Midbrain (tissue), 1 donor: ENCODE results near the gene PNO1.
"Not testable (repeated sequence)": the region's sequence is repeated elsewhere in the genome, so short reads cannot be mapped to it uniquely, and the experiment has no call there.

Source experiments
- DNase-seq: peaks from one replicate; lab custom pipeline; 2025; lab: John Stamatoyannopoulos, UW

Gene PNO1

DNA sequence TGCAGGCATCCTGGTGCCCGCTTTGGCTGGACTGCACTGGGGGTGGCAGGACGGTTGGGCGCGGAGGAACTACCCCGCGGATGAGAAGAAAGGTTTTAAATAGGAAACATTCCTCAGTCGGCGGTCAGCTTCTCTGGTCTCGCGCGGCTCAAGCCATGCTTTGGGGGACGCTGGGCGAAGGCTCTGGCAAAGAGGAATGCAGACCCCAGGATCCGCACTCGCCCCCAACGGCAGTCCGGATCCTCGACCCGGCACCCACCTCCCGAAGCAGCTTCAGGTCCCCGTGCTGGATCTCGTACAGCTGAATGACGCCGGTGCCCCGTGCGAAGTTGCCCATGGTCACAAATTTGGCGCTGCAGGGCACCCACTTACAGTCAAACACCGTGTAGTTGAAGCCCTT, 686 bp upstream of the PNO1 start:
- no peak for DNase-seq

DNA sequence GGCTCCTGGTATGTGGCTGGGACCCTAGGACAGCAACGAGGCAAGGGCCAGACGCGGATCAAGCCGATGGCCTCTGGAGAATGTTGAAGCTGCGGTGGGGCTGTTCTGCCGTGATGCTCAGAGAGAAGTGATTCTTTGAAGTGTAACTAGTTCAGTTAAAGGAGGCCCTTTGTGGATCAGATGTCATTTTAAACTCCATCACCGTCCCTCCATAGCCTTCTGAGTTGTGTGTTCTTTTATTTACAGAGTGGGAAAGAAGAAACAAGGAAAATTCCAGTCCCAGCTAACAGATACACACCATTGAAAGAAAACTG, 403 bp downstream of the PNO1 start:
- DNase-seq, result no peak

DNA sequence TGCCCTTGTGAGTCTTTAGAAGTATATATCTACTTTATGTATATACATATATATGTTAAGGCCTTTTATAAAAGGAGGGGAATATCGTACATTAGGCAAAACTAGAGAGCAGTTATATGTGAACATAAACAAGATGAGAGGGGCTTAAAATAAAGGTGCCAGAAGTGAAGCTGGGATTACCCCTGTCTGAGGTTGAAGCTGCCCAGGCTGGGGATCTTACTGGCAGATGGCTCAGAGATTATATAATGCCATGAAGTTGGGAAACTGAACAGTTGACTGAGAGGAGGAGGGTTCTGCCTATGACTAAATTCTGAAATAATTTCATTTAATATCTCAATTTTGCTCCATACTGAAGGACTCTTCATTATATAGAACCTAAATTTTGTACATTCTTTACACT, 6.0 kb downstream of the PNO1 start:
- DNase-seq, result no peak

DNA sequence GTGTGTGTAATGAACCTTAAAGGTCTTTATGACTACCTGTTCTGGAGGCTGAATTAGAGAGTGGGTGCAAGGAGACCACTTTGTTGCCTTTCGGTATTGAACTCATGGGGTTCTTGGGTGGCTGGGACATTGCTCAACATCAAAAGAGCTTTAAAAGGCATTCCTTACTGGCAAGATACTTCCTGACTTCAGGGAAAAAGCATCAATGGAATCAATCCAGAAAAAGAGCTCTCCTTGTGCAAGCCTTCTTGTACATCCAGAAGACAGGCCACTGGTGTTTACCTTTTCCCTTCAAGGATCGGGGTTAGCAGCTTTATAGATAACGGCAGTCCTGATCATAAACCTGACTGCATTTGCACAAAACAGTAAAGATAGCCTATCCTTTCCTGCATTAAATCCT, 9.5 kb downstream of the PNO1 start:
- no peak for DNase-seq

GRCh38 chr2:68169308-68169707, 11.6 kb downstream of the PNO1 start:
- no peak for DNase-seq

- DNase-seq, result no peak
These were observed 13.5 kb downstream of the PNO1 start for GRCh38 chr2:68171146-68171545.

- DNase-seq, result no peak
These were observed 14.0 kb downstream of the PNO1 start for GRCh38 chr2:68171684-68172083.

DNA sequence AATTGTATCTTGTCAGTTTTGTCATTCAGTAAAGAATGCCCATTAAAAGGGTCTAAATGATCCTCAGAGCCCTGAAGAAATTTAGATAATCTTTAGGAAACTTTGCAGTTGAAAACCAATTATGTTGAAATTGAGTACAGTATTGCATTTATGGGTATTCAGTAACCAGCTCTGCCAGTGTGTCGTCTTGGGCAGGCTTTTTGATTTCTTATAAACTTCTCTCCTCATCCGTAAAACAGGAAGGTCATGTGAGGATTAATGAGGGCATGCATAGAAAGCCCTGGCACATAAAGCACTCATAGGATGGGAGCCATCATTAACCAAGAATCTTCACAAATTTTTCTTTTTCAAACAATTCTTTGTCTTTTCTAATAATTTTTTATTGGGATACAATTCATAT, 14.8 kb downstream of the PNO1 start:
- DNase-seq, result no peak

GRCh38 chr2:68172990-68173700, 15.5 kb downstream of the PNO1 start:
- DNase-seq, result no peak

GRCh38 chr2:68175210-68175609, 17.5 kb downstream of the PNO1 start:
- DNase-seq, result not testable (repeated sequence)

- no peak for DNase-seq
These were observed 19.0 kb downstream of the PNO1 start for GRCh38 chr2:68176657-68177056.

GRCh38 chr2:68177541-68177940, 19.9 kb downstream of the PNO1 start:
- DNase-seq, result no peak

DNA sequence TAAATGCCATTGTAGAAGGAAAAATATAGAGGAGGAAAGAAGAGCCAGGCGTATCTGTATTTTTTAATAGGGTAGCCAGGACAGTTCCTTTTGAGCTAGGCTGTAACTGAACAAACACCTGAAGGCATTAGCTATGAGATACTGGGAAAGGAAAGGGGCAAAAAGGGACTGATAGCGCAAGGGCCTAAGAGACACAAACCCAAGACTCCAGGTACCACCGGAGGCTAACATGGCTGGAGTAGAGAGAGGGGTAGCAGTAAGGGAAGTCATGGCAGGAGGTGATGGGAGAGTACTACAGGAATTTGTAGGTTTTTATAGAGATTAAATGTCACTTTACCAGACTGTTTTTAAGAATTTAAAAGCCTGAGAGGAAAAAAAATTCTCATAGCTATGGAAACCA, 20.7 kb downstream of the PNO1 start:
- DNase-seq, result no peak

DNA sequence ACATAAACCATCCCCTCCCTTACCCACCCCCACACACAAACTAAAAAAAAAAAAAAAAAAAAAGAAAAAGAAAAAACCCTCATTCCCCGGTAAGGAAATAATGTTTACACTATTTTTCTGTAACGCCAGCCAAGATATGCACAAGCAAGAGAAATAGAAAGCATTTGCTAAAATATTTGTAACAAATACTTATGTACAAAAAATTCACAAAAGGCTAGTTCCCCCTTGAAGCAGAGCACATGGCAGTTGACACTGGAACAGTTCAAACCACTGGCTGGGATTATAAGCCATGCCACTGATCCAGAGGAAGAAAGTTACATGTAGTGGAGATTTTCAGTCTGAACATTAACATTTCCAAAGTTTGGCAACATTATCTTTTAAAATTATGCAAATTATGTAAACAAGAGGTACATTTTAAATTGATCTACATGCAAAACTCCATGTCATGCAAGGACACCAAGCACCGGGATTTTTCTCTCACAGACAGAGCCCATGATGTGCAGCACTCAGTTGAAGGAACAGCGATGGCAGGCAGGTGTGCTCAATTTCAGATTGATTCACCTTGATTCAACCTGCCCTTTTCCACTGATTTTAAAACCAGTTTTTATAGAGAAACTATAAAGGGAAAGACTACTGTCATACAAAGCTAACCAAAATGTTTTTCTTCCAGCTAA, 21.4 kb downstream of the PNO1 start:
- no peak for DNase-seq

DNA sequence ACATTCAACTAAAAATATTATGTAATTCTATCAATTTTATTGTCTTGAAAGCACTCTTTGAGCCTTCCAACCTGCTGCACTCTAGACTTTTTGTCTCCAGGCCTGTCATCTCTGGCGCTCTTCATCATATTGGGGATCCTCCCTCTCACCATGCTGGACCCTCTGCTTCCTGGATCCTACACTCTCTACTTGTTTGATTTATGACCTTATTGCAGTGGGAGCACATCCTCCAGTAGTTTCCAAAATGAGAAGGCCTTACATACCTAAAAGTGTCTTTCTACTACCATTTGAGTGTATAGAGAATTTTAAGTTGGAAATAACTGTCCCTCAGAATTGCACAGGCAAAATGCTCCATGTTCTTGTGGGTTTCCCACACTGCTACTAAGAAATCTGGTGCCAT, 25.2 kb downstream of the PNO1 start:
- no peak for DNase-seq

GRCh38 chr2:68185541-68186164, 28.0 kb downstream of the PNO1 start:
- no peak for DNase-seq

GRCh38 chr2:68187329-68187728, 29.6 kb downstream of the PNO1 start:
- DNase-seq, result no peak

DNA sequence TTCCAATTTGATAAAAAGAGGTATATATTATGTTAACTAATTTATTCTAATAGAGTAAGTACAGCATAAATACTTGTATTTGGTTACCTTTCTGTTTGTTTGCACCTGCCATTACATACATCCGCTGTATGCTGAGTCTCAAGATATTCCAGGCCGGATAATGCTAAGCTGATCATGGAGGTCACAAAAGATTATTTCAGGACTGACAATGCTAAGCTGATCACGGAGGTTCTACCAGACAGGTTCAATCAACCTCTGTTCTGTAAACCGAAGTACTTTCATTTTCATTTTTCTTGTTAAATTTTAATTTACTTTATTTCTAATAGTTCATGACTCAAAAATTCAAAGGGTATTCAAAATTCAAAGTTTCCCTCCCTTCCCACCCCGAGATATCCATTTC, 31.1 kb downstream of the PNO1 start:
- no peak for DNase-seq

DNA sequence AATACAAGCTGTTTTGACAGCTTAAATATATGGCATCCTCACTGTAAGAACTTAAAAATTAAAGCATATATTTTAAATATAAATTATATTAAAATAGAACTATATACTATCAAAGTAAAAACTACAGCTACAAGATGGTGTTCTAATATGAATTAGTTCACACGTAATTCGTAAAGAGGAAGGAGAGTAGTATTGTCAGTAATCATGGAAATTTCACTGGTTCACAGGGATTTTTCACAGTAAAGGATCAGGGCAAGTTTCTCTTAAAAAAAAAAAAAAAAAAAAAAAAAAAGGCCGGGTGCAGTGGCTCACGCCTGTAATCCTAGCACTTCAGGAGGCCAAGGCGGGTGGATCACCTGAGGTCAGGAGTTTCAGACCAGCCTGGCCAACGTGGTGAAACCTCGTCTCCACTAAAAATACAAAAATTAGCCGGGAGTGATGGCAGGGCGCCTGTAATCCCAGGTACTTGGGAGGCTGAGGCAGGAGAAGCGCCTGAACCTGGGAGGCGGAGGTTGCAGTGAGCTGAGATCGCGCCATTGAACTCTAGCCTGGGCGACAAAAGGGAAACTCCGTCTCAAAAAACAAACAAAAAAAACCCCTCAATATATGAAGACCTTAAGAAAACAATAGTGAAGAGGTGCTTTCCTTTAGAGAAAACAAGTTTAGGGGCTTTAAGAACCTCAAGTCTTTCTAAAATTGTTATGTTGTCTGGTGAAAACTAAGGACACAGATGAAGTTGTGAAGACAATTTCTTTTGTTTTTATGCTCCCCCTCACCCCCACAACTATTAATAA, 32.5 kb downstream of the PNO1 start:
- DNase-seq, result no peak

GRCh38 chr2:68190991-68191731, 33.5 kb downstream of the PNO1 start:
- no peak for DNase-seq

GRCh38 chr2:68193144-68193543, 35.5 kb downstream of the PNO1 start:
- no peak for DNase-seq

DNA sequence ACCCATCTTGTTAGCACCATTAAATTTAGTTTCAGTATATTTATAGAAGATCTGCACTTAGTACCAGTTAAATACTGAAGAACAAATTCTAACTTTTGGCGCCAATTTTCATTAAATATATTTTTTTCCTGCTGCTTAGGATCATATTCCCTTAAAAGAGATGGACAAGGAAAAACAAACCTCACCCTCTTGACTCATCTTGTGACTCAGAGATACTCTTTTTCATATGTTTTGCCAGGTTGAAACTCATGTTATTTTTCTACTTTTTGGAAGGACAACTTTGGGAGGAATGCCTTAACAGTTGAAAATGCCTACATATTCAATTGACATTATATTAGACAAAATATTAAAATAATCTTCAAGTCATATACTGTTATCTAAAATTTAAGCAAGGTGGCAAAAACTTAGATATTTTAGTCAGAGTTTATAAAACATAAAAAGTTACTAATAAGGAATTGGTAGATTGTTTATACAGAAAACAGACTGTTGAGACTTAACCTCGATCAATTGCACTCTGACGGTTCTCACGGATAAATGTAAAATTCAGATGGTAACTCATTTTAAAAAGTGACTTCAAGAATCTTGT, 36.2 kb downstream of the PNO1 start:
- DNase-seq, result no peak
